GM06990 (cell line): Measurements from ENCODE around the gene CTNNAL1.

Source experiments
- DNase-seq: peaks from one replicate; pipeline ENCODE4 v3.0.0-alpha.2; 2011; ENCODE audit not compliant: insufficient read length; ENCODE audit errors: extremely low read depth
- H3K27me3 ChIP-seq: replicated peaks from 2 replicates; pipeline ENCODE4 v1.6.0; 2011; ENCODE audit warnings: low read length; ENCODE audit not compliant: control insufficient read depth, insufficient read depth
- H3K36me3 ChIP-seq: 2 replicates; pipeline ENCODE4 v1.5.1; 2011; ENCODE audit warnings: low read length; ENCODE audit not compliant: control insufficient read depth, insufficient read depth
- H3K4me3 ChIP-seq: replicated peaks from 2 replicates; pipeline ENCODE4 v1.5.1; 2011; ENCODE audit warnings: low read depth, mild to moderate bottlenecking, control low read depth, low read length
- CTCF ChIP-seq: IDR thresholded peaks from 2 replicates; pipeline ENCODE4 v1.5.1; 2011; ENCODE audit warnings: low read length, control low read depth, mild to moderate bottlenecking, inconsistent platforms; ENCODE audit not compliant: insufficient read depth, poor library complexity, severe bottlenecking

Gene CTNNAL1

GRCh38 chr9:109003116-109003515 is 10.2 kb downstream of the CTNNAL1 start:
- DNase-seq: no peak
- H3K4me3 ChIP-seq: no peak overlapping the region
- no peaks in the 10 kb centered on the region for H3K27me3 ChIP-seq
- TF ChIP-seq CTCF: no peak
- H3K36me3 ChIP-seq: no peaks in the 10 kb centered on the region

- DNase-seq: no peak
- Histone ChIP-seq H3K27me3 (no peaks in the 10 kb centered on the region), H3K36me3 (no peaks in the 10 kb centered on the region), H3K4me3 (no peak overlapping the region)
- TF ChIP-seq CTCF: no peak
Measured at GRCh38 chr9:109002141-109002540, 11.2 kb downstream of the CTNNAL1 start.

- no peak for TF ChIP-seq CTCF
- Histone ChIP-seq H3K27me3 (no peaks in the 10 kb centered on the region), H3K36me3 (no peaks in the 10 kb centered on the region), H3K4me3 (no peak overlapping the region)
- no peak for DNase-seq
Measured at GRCh38 chr9:109001275-109001676, 12.0 kb downstream of the CTNNAL1 start.

- no peak for DNase-seq
Measured at GRCh38 chr9:108997112-108997511, 16.2 kb downstream of the CTNNAL1 start.

GRCh38 chr9:108996643-108997042 is 16.7 kb downstream of the CTNNAL1 start:
- Histone ChIP-seq H3K27me3 (no peaks in the 10 kb centered on the region), H3K4me3 (no peak overlapping the region), H3K36me3 (no peaks in the 10 kb centered on the region)
- no peak for DNase-seq
- TF ChIP-seq CTCF: no peak

More at GRCh38 chr9:108997112-108997511, 16.2 kb downstream of the CTNNAL1 start:
- no peak for TF ChIP-seq CTCF
- no peaks in the 10 kb centered on the region for H3K36me3 ChIP-seq
- no peaks in the 10 kb centered on the region for H3K27me3 ChIP-seq
- H3K4me3 ChIP-seq: no peak overlapping the region

- DNase-seq: peak; percentile 20
- H3K36me3 ChIP-seq: no peaks in the 10 kb centered on the region
- H3K4me3 ChIP-seq: no peak overlapping the region
- H3K27me3 ChIP-seq: no peaks in the 10 kb centered on the region
- TF ChIP-seq CTCF: no peak
Measured at GRCh38 chr9:108994695-108995094, 18.6 kb downstream of the CTNNAL1 start.
